Measurements from ENCODE around the gene CCDC184. TPM values are rescaled to one million over a fixed set of nuclear protein-coding genes. Genes with fewer than 3 reads are reported as not detected.
"Not testable (repeated sequence)": the region's sequence is repeated elsewhere in the genome, so short reads cannot be mapped to it uniquely, and the experiment has no call there.

CCDC184 gene
- total RNA-seq, 2 donors from 2014 or later: 0.67 to 0.69 TPM

- Mint-ChIP-seq H3K27me3 (no peaks in the 10 kb centered on the region), H3K36me3 (ENCODE audit: low read depth) (peaks cover 5% of the 10 kb centered on the region), H3K27ac (no peak within 1 kb of the TSS), H3K4me3 (no peak within 1 kb of the TSS), H3K9me3 (peaks cover 26% of the 10 kb centered on the region), H3K4me1 (peaks cover 26% of the 10 kb centered on the region)
- no peak for ATAC-seq (replicated peaks)
These were observed 19.7 kb downstream of the CCDC184 start, which contains the start of gene OR10AD1 for GRCh38 chr12:48203192-48203591. Gene OR10AD1, minus strand, starts transcription at chr12:48203292. Its CDS starts 0 bp downstream, at chr12:48203292.

- peaks cover 11% of the 10 kb centered on the region for H3K4me1 Mint-ChIP-seq
- ATAC-seq (replicated peaks); H3K4me3 Mint-ChIP-seq; H3K27ac Mint-ChIP-seq; H3K36me3 Mint-ChIP-seq (ENCODE audit: low read depth); H3K27me3 Mint-ChIP-seq: not testable (repeated sequence)
- peaks cover 12% of the 10 kb centered on the region for H3K9me3 Mint-ChIP-seq
These were observed 26.1 kb downstream of the CCDC184 start for GRCh38 chr12:48209495-48209894.

GRCh38 chr12:48216785-48217184 is 33.3 kb downstream of the CCDC184 start:
- no peaks in the 10 kb centered on the region for H3K9me3 Mint-ChIP-seq
- peaks cover 8% of the 10 kb centered on the region for H3K4me1 Mint-ChIP-seq
- H3K4me3 Mint-ChIP-seq: no peak overlapping the region
- H3K36me3 Mint-ChIP-seq (ENCODE audit: low read depth): no peaks in the 10 kb centered on the region
- ATAC-seq (replicated peaks): no peak
- H3K27me3 Mint-ChIP-seq: peaks cover 6% of the 10 kb centered on the region
- no peak overlapping the region for H3K27ac Mint-ChIP-seq

GRCh38 chr12:48219631-48220030 is 36.2 kb downstream of the CCDC184 start:
- Mint-ChIP-seq H3K4me1 (no peaks in the 10 kb centered on the region), H3K27me3 (peaks cover 13% of the 10 kb centered on the region), H3K9me3 (no peaks in the 10 kb centered on the region), H3K36me3 (ENCODE audit: low read depth) (no peaks in the 10 kb centered on the region), H3K4me3 (no peak overlapping the region), H3K27ac (no peak overlapping the region)
- ATAC-seq (replicated peaks): no peak

GRCh38 chr12:48220701-48221100 is 37.3 kb downstream of the CCDC184 start:
- Mint-ChIP-seq H3K27ac (no peak overlapping the region), H3K4me1 (no peaks in the 10 kb centered on the region), H3K9me3 (no peaks in the 10 kb centered on the region), H3K36me3 (ENCODE audit: low read depth) (no peaks in the 10 kb centered on the region), H3K27me3 (peaks cover 15% of the 10 kb centered on the region), H3K4me3 (no peak overlapping the region)
- ATAC-seq (replicated peaks): no peak

- H3K27me3 Mint-ChIP-seq: peaks cover 21% of the 10 kb centered on the region
- H3K27ac Mint-ChIP-seq: no peak overlapping the region
- no peaks in the 10 kb centered on the region for H3K36me3 Mint-ChIP-seq (ENCODE audit: low read depth)
- no peak overlapping the region for H3K4me3 Mint-ChIP-seq
- ATAC-seq (replicated peaks): no peak
- no peaks in the 10 kb centered on the region for H3K9me3 Mint-ChIP-seq
- H3K4me1 Mint-ChIP-seq: no peaks in the 10 kb centered on the region
These were observed 38.2 kb downstream of the CCDC184 start for GRCh38 chr12:48221645-48222044.

GRCh38 chr12:48224533-48224932 is 41.1 kb downstream of the CCDC184 start:
- H3K4me3 Mint-ChIP-seq; H3K27ac Mint-ChIP-seq; H3K9me3 Mint-ChIP-seq; ATAC-seq (replicated peaks); H3K4me1 Mint-ChIP-seq; H3K36me3 Mint-ChIP-seq (ENCODE audit: low read depth): not testable (repeated sequence)
- H3K27me3 Mint-ChIP-seq: peaks cover 31% of the 10 kb centered on the region

- not testable (repeated sequence) for H3K9me3 Mint-ChIP-seq; ATAC-seq (replicated peaks); H3K27ac Mint-ChIP-seq; H3K4me1 Mint-ChIP-seq; H3K4me3 Mint-ChIP-seq; H3K36me3 Mint-ChIP-seq (ENCODE audit: low read depth)
- H3K27me3 Mint-ChIP-seq: peaks cover 13% of the 10 kb centered on the region
These were observed 47.9 kb downstream of the CCDC184 start for GRCh38 chr12:48231169-48231958.

Other genes with a start within 250 kb of the CCDC184 start
- 100 to 1,000 TPM; 184 to 207 TPM for gene TMEM106C, start 220.0 kb upstream of the CCDC184 start, total RNA-seq
- gene COL2A1, start 179.2 kb upstream of the CCDC184 start, total RNA-seq: not detected
- 10 to 100 TPM; 37.5 to 42.3 TPM for gene SENP1, start 77.6 kb upstream of the CCDC184 start, total RNA-seq
- gene PFKM, start 64.3 kb upstream of the CCDC184 start, total RNA-seq: 10 to 100 TPM; 57.3 to 83.3 TPM
- 10 to 100 TPM; 22.6 to 35.7 TPM for gene ASB8, start 26.1 kb upstream of the CCDC184 start, total RNA-seq
- gene OR10AD1, start 19.6 kb downstream of the CCDC184 start, total RNA-seq: not detected
- 10 to 100 TPM in 1 of 2 donors, 1 to 10 TPM in 1; 7.6 to 14.9 TPM for gene ZNF641, start 167.3 kb downstream of the CCDC184 start, total RNA-seq

Measured in activated T-helper 17 cell treated with anti-CD3 and anti-CD28 coated beads, Interleukin-2, amount 50 U/mL, for 72 hours (primary cell).